Central memory CD4-positive, alpha-beta T cell (primary cell): Measurements from ENCODE around the gene ASTL.

Experiments
- DNase-seq: peaks from one replicate; pipeline ENCODE4 v3.0.0; 2022

Gene ASTL

GRCh38 chr2:96083064-96083939 is 55.0 kb downstream of the ASTL start:
- DNase-seq, result no peak

DNA sequence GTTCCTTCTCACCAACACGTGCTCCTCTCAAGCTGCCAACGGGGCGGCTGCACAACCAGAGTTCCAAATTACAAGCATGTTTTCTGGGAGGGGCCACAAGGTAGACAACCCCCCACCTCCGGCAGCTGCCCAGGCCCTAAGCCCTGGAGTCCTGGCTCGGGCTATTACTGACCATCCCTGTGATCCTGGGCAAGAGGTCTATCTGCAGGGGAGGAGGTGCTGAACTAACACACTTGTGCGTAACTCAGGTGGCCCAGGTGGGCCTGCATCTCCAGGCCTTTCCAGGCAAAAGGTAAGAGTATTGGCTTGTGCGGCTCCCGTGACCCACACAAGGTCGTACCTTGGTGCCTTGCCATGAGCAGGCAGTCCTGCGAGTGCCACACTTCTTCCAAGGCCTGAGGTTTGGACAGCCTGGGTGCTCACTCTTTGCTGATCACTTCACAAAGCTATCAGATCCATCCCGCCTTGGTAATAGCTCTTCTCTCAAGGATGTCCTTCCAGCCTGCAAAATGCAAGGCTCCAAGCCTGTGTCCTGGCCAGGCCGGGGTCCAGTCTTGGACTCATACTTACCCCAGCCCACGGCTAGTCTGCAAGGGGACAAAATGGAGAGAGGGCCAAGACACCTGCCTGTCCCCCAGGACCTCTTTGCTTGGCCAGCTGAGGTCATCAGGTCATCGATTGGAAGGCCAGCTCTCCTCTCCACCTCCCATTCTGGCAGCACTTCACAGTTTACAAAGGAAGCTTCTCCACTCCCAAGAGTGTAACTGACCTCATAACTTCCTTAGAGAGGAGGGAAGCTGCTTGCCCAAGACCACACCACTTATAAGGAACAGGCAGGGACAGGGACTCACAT is 55.9 kb downstream of the ASTL start:
- no peak for DNase-seq

GRCh38 chr2:96081042-96081441 is 57.3 kb downstream of the ASTL start:
- no peak for DNase-seq

- no peak for DNase-seq
Measured at GRCh38 chr2:96075199-96075771, 63.0 kb downstream of the ASTL start.

DNA sequence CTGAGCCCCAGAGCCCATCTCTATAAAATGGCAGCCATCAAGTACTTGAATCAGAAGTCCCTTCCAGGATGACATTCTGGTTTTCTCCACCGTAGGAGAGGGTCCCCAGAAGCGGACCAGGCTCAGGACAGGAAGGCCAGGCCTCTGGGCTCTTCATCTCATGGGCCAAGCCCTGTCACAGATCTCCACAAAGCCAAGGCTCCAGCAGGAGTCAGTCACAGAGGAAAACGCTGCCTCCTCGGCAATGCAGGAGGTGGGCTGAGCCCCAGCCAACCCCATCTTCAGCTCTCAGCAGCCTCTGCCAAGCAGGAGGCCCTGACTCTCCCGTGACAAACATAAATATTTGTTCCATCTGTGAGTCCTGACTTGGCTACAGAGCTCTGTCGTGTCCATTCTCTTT is 64.1 kb downstream of the ASTL start:
- DNase-seq, result no peak

GRCh38 chr2:96073170-96073775 is 65.0 kb downstream of the ASTL start:
- DNase-seq, result no peak
